Mucosa of rectum (tissue), 2 donors: ENCODE measurements around the gene THAP2.

Experiments
- H3K27ac ChIP-seq, 2 donors: one replicate each; pipeline ENCODE4 v1.7.0; 2013; ENCODE audit warnings: inconsistent platforms in 2 of 2, low read depth in 2 of 2, low read length in 2 of 2
- H3K27me3 ChIP-seq, 2 donors: one replicate each; pipeline ENCODE4 v1.7.0; 2013; ENCODE audit warnings: low read length in 2 of 2; ENCODE audit not compliant: control insufficient read depth in 2 of 2, insufficient read depth in 2 of 2
- H3K36me3 ChIP-seq, 2 donors: one replicate each; pipeline ENCODE4 v1.7.0; 2013; ENCODE audit warnings: low read length in 2 of 2; ENCODE audit not compliant: control insufficient read depth in 2 of 2, insufficient read depth in 2 of 2
- H3K4me1 ChIP-seq, 2 donors: one replicate each; pipeline ENCODE4 v1.7.0; 2013; ENCODE audit warnings: low read length in 2 of 2, mild to moderate bottlenecking in 1 of 2; ENCODE audit not compliant: control insufficient read depth in 2 of 2, insufficient read depth in 2 of 2
- H3K4me3 ChIP-seq, 2 donors: one replicate each; pipeline ENCODE4 v1.7.0; 2013; ENCODE audit warnings: low read length in 2 of 2
- H3K9ac ChIP-seq, 2 donors: one replicate each; pipeline ENCODE4 v1.7.0; 2013; ENCODE audit warnings: low read length in 2 of 2, low read depth in 1 of 2, mild to moderate bottlenecking in 1 of 2
- H3K9me3 ChIP-seq, 2 donors: one replicate each; pipeline ENCODE4 v1.7.0; 2013; ENCODE audit warnings: low read length in 2 of 2; ENCODE audit not compliant: control insufficient read depth in 2 of 2
- donor health status: healthy.
- donor health status: Normal muscosa, but diverticular disease.

Gene THAP2

GRCh38 chr12:71663561-71664410 lies at the start of gene THAP2, which contains the start of gene ZFC3H1:
THAP2 (plus strand) TSS chr12:71664301; CDS start chr12:71664510, 209 bp downstream.
ZFC3H1 (minus strand) TSS chr12:71663848; CDS start chr12:71663610, 238 bp downstream.
- Histone ChIP-seq H3K36me3 (peaks cover 9 to 12% of the 10 kb centered on the region in 2 donors), H3K4me1 (peaks cover 6 to 13% of the 10 kb centered on the region in 2 donors), H3K9ac (peak within 1 kb of the TSS; percentile 98 to 99), H3K27ac (peak within 1 kb of the TSS; percentile 98 to 99), H3K9me3 (no peaks in the 10 kb centered on the region), H3K4me3 (peak within 1 kb of the TSS; percentile 94 to 99), H3K27me3 (no peaks in the 10 kb centered on the region)

- H3K4me1 ChIP-seq: peaks cover 0 to 3% of the 10 kb centered on the region in 2 donors
- H3K9ac ChIP-seq: no peak overlapping the region
- H3K4me3 ChIP-seq: no peak overlapping the region
- no peak overlapping the region for H3K27ac ChIP-seq
- peaks cover 69 to 71% of the 10 kb centered on the region in 2 donors for H3K36me3 ChIP-seq
- no peaks in the 10 kb centered on the region for H3K27me3 ChIP-seq
- no peaks in the 10 kb centered on the region for H3K9me3 ChIP-seq
Measured at GRCh38 chr12:71621938-71622337, 42.2 kb upstream of the THAP2 start.

GRCh38 chr12:71625476-71625875 lies 38.6 kb upstream of the THAP2 start:
- no peak overlapping the region for H3K9ac ChIP-seq
- H3K27ac ChIP-seq: no peak overlapping the region
- H3K36me3 ChIP-seq: peaks cover 69 to 79% of the 10 kb centered on the region in 2 donors
- no peaks in the 10 kb centered on the region for H3K9me3 ChIP-seq
- no peak overlapping the region for H3K4me3 ChIP-seq
- peaks cover 0 to 3% of the 10 kb centered on the region in 2 donors for H3K4me1 ChIP-seq
- no peaks in the 10 kb centered on the region for H3K27me3 ChIP-seq

GRCh38 chr12:71626098-71626497 lies 38.0 kb upstream of the THAP2 start:
- no peak overlapping the region for H3K4me3 ChIP-seq
- H3K27ac ChIP-seq: no peak overlapping the region
- H3K4me1 ChIP-seq: peaks cover 0 to 3% of the 10 kb centered on the region in 2 donors
- H3K36me3 ChIP-seq: peaks cover 75 to 79% of the 10 kb centered on the region in 2 donors
- no peak overlapping the region for H3K9ac ChIP-seq
- no peaks in the 10 kb centered on the region for H3K9me3 ChIP-seq
- no peaks in the 10 kb centered on the region for H3K27me3 ChIP-seq

- Histone ChIP-seq H3K9ac (no peak overlapping the region), H3K36me3 (peaks cover 77 to 82% of the 10 kb centered on the region in 2 donors), H3K27me3 (no peaks in the 10 kb centered on the region), H3K27ac (no peak overlapping the region), H3K9me3 (no peaks in the 10 kb centered on the region), H3K4me3 (no peak overlapping the region), H3K4me1 (peaks cover 0 to 3% of the 10 kb centered on the region in 2 donors)
Measured at GRCh38 chr12:71626768-71627167, 37.3 kb upstream of the THAP2 start.

GRCh38 chr12:71627438-71628002 lies 36.6 kb upstream of the THAP2 start:
- Histone ChIP-seq H3K27ac (no peak overlapping the region), H3K9me3 (no peaks in the 10 kb centered on the region), H3K4me1 (peaks cover 0 to 3% of the 10 kb centered on the region in 2 donors), H3K27me3 (no peaks in the 10 kb centered on the region), H3K4me3 (no peak overlapping the region), H3K9ac (no peak overlapping the region), H3K36me3 (peaks cover 76 to 82% of the 10 kb centered on the region in 2 donors)

- no peak overlapping the region for H3K27ac ChIP-seq
- no peaks in the 10 kb centered on the region for H3K9me3 ChIP-seq
- no peaks in the 10 kb centered on the region for H3K27me3 ChIP-seq
- H3K9ac ChIP-seq: no peak overlapping the region
- peaks cover 70 to 79% of the 10 kb centered on the region in 2 donors for H3K36me3 ChIP-seq
- H3K4me3 ChIP-seq: no peak overlapping the region
- H3K4me1 ChIP-seq: no peaks in the 10 kb centered on the region
Measured at GRCh38 chr12:71636704-71637115, 27.4 kb upstream of the THAP2 start.

GRCh38 chr12:71638499-71638898 lies 25.6 kb upstream of the THAP2 start:
- no peaks in the 10 kb centered on the region for H3K27me3 ChIP-seq
- no peak overlapping the region for H3K9ac ChIP-seq
- peaks cover 67 to 76% of the 10 kb centered on the region in 2 donors for H3K36me3 ChIP-seq
- no peak overlapping the region for H3K27ac ChIP-seq
- no peaks in the 10 kb centered on the region for H3K9me3 ChIP-seq
- H3K4me3 ChIP-seq: no peak overlapping the region
- no peaks in the 10 kb centered on the region for H3K4me1 ChIP-seq

- no peak overlapping the region for H3K4me3 ChIP-seq
- peaks cover 68 to 76% of the 10 kb centered on the region in 2 donors for H3K36me3 ChIP-seq
- H3K4me1 ChIP-seq: no peaks in the 10 kb centered on the region
- no peak overlapping the region for H3K9ac ChIP-seq
- no peak overlapping the region for H3K27ac ChIP-seq
- no peaks in the 10 kb centered on the region for H3K9me3 ChIP-seq
- no peaks in the 10 kb centered on the region for H3K27me3 ChIP-seq
Measured at GRCh38 chr12:71639341-71639760, 24.8 kb upstream of the THAP2 start.

- peaks cover 63 to 73% of the 10 kb centered on the region in 2 donors for H3K36me3 ChIP-seq
- no peaks in the 10 kb centered on the region for H3K27me3 ChIP-seq
Measured at GRCh38 chr12:71640316-71640715, 23.8 kb upstream of the THAP2 start.

More at GRCh38 chr12:71640316-71640715, 23.8 kb upstream of the THAP2 start:
- no peak overlapping the region for H3K27ac ChIP-seq
- H3K9me3 ChIP-seq: no peaks in the 10 kb centered on the region
- H3K4me1 ChIP-seq: no peaks in the 10 kb centered on the region
- H3K4me3 ChIP-seq: no peak overlapping the region
- H3K9ac ChIP-seq: no peak overlapping the region
